Adrenal gland (tissue), 5 donors: Measurements from ENCODE around the gene MYO1E.

Source experiments
- CTCF ChIP-seq, 6 experiments: fragments of 450-650 bp in 4 of 6; fragments of 200-600 bp in 2 of 6; sonication (generic) in 1 of 6; IDR thresholded peaks; 1 replicate in 5 of 6; 2 replicates in 1 of 6; pipeline versions ENCODE4 v1.5.1 to v1.8.0; 2016 to 2021; ENCODE audit warnings: antibody characterized with exemption in 6 of 6, mild to moderate bottlenecking in 2 of 6, moderate library complexity in 1 of 6
- POLR2A ChIP-seq, 2 donors: fragments of 450-650 bp; IDR thresholded peaks; one replicate each; pipeline ENCODE4 v1.6.1; 2017; ENCODE audit warnings: antibody characterized with exemption in 2 of 2, mild to moderate bottlenecking in 2 of 2, moderate library complexity in 1 of 2
- donor health status: DM: no; HTN: no; CAD: no.

GRCh38 chr15:59115047-59115446 lies 257.6 kb downstream of the MYO1E start:
- no peak for TF ChIP-seq CTCF (IDR thresholded peaks at IDR 0.05)
- TF ChIP-seq POLR2A (IDR thresholded peaks at IDR 0.05) = no peak
